ENCODE results near the gene S100A5. TPM values are rescaled to one million over a fixed set of nuclear protein-coding genes. Genes with fewer than 3 reads are reported as not detected.

S100A5 gene
- total RNA-seq, 1 donor from 2014 or later = not detected

- DNase-seq (ENCODE audit: low spot score, unreplicated experiment) = no peak
- Mint-ChIP-seq H3K4me3 (ENCODE audit: low read depth) (no peak overlapping the region), H3K27me3 (peaks cover 11% of the 10 kb centered on the region), H3K4me1 (ENCODE audit: low read depth) (peaks cover 19% of the 10 kb centered on the region), H3K9me3 (ENCODE audit: low read depth) (no peaks in the 10 kb centered on the region), H3K27ac (no peak overlapping the region), H3K36me3 (ENCODE audit: insufficient read depth) (no peaks in the 10 kb centered on the region)
- no peak for TF ChIP-seq CTCF (IDR thresholded peaks at IDR 0.05; ENCODE audit: unreplicated experiment)
Measured at GRCh38 chr1:153549741-153550397, 9.1 kb upstream of the S100A5 start.

- TF ChIP-seq CTCF (IDR thresholded peaks at IDR 0.05; ENCODE audit: unreplicated experiment) = no peak
- peaks cover 11% of the 10 kb centered on the region for H3K27me3 Mint-ChIP-seq
- no peaks in the 10 kb centered on the region for H3K36me3 Mint-ChIP-seq (ENCODE audit: insufficient read depth)
- no peaks in the 10 kb centered on the region for H3K9me3 Mint-ChIP-seq (ENCODE audit: low read depth)
- H3K4me3 Mint-ChIP-seq (ENCODE audit: low read depth) = no peak within 1 kb of the TSS
- H3K27ac Mint-ChIP-seq = peak within 1 kb of the TSS; percentile 52
- peaks cover 27% of the 10 kb centered on the region for H3K4me1 Mint-ChIP-seq (ENCODE audit: low read depth)
- no peak for DNase-seq (ENCODE audit: low spot score, unreplicated experiment)
Measured at GRCh38 chr1:153548722-153549688, 8.3 kb upstream of the S100A5 start, which contains the start of gene S100A3. Gene S100A3, minus strand, starts transcription at chr1:153549258. Its CDS starts 773 bp downstream, at chr1:153548485.

- H3K4me1 Mint-ChIP-seq (ENCODE audit: low read depth) = peaks cover 27% of the 10 kb centered on the region
- no peak overlapping the region for H3K4me3 Mint-ChIP-seq (ENCODE audit: low read depth)
- H3K36me3 Mint-ChIP-seq (ENCODE audit: insufficient read depth) = no peaks in the 10 kb centered on the region
- H3K27me3 Mint-ChIP-seq = peaks cover 11% of the 10 kb centered on the region
- TF ChIP-seq CTCF (IDR thresholded peaks at IDR 0.05; ENCODE audit: unreplicated experiment) = no peak
- H3K9me3 Mint-ChIP-seq (ENCODE audit: low read depth) = no peaks in the 10 kb centered on the region
- peak overlapping the region; percentile 52 for H3K27ac Mint-ChIP-seq
- no peak for DNase-seq (ENCODE audit: low spot score, unreplicated experiment)
Measured at GRCh38 chr1:153547560-153548551, 7.1 kb upstream of the S100A5 start.

GRCh38 chr1:153546796-153547559, 6.2 kb upstream of the S100A5 start:
- peaks cover 27% of the 10 kb centered on the region for H3K4me1 Mint-ChIP-seq (ENCODE audit: low read depth)
- peaks cover 11% of the 10 kb centered on the region for H3K27me3 Mint-ChIP-seq
- no peak for TF ChIP-seq CTCF (IDR thresholded peaks at IDR 0.05; ENCODE audit: unreplicated experiment)
- H3K9me3 Mint-ChIP-seq (ENCODE audit: low read depth) = no peaks in the 10 kb centered on the region
- H3K27ac Mint-ChIP-seq = no peak overlapping the region
- H3K36me3 Mint-ChIP-seq (ENCODE audit: insufficient read depth) = no peaks in the 10 kb centered on the region
- DNase-seq (ENCODE audit: low spot score, unreplicated experiment) = no peak
- no peak overlapping the region for H3K4me3 Mint-ChIP-seq (ENCODE audit: low read depth)

All from progenitor cell of endocrine pancreas (in vitro differentiated cells).